GM23338 (cell line): Measurements from ENCODE around the gene IGFBP7. TPM values are rescaled to one million over a fixed set of nuclear protein-coding genes. Genes with fewer than 3 reads are reported as not detected.

Experiments used
- ATAC-seq: fragments of 200-7000 bp; cut with Tn5 transposase; 3 replicates; pipeline ENCODE4 v1.9.1; 2020
- DNase-seq: peaks from one replicate; pipeline ENCODE4 v3.0.0-alpha.2; 2015; ENCODE audit warnings: low spot score
- H2AFZ ChIP-seq: fragments of 200-600 bp; sonication (generic); 2 replicates; pipeline ENCODE4 v1.8.0; 2016; ENCODE audit warnings: antibody characterized with exemption, mild to moderate bottlenecking, moderate library complexity
- H3F3A ChIP-seq: fragments of 200-600 bp; sonication (generic); replicated peaks from 2 replicates; pipeline ENCODE4 v1.8.0; 2017; ENCODE audit warnings: antibody characterized with exemption, mixed run types, low read depth
- H3K27ac ChIP-seq: fragments of 200-600 bp; sonication (generic); 2 replicates; pipeline ENCODE4 v1.6.1; 2016; ENCODE audit warnings: low read depth
- H3K27me3 ChIP-seq: fragments of 200-600 bp; sonication (generic); 2 replicates; pipeline ENCODE4 v1.8.0; 2016; ENCODE audit warnings: mild to moderate bottlenecking, mixed run types, moderate library complexity; ENCODE audit not compliant: insufficient read depth
- H3K36me3 ChIP-seq: fragments of 200-600 bp; sonication (generic); 2 replicates; pipeline ENCODE4 v1.8.0; 2016; ENCODE audit warnings: mild to moderate bottlenecking; ENCODE audit not compliant: insufficient read depth
- H3K4me1 ChIP-seq: fragments of 200-600 bp; sonication (generic); 2 replicates; pipeline ENCODE4 v1.8.0; 2016; ENCODE audit warnings: mild to moderate bottlenecking, moderate library complexity; ENCODE audit not compliant: insufficient read depth
- H3K4me2 ChIP-seq: fragments of 200-600 bp; sonication (generic); 2 replicates; pipeline ENCODE4 v1.7.1; 2017; ENCODE audit warnings: mixed run types
- H3K4me3 ChIP-seq: fragments of 200-600 bp; sonication (generic); 2 replicates; pipeline ENCODE4 v1.6.1; 2016; ENCODE audit warnings: mixed run types
- H3K79me2 ChIP-seq: fragments of 200-600 bp; sonication (generic); replicated peaks from 2 replicates; pipeline ENCODE4 v1.8.0; 2017; ENCODE audit warnings: mild to moderate bottlenecking; ENCODE audit not compliant: insufficient read depth
- H3K9me2 ChIP-seq: fragments of 200-600 bp; sonication (generic); 2 replicates; pipeline ENCODE4 v1.8.0; 2017; ENCODE audit not compliant: insufficient read depth
- H4K20me1 ChIP-seq: fragments of 200-600 bp; sonication (generic); replicated peaks from 2 replicates; pipeline ENCODE4 v1.8.0; 2017; ENCODE audit warnings: mild to moderate bottlenecking; ENCODE audit not compliant: insufficient read depth
- H3K27ac Mint-ChIP-seq: 2 replicates; pipeline ENCODE4 v1.8.0; 2020; ENCODE audit warnings: inconsistent platforms, mild to moderate bottlenecking, moderate library complexity, mixed read lengths
- H3K27me3 Mint-ChIP-seq: 3 replicates; pipeline ENCODE4 v1.8.0; 2022; ENCODE audit warnings: low read depth, mild to moderate bottlenecking, moderate library complexity, mixed read lengths, inconsistent platforms; ENCODE audit not compliant: insufficient read depth, poor library complexity
- H3K36me3 Mint-ChIP-seq: 3 replicates; pipeline ENCODE4 v1.8.0; 2021; ENCODE audit warnings: low read depth, mild to moderate bottlenecking, inconsistent platforms, moderate library complexity, mixed read lengths
- H3K4me1 Mint-ChIP-seq: 3 replicates; pipeline ENCODE4 v1.8.0; 2020; ENCODE audit warnings: mild to moderate bottlenecking, inconsistent platforms, mixed read lengths
- H3K4me3 Mint-ChIP-seq: 3 replicates; pipeline ENCODE4 v1.8.0; 2021; ENCODE audit warnings: moderate library complexity, mild to moderate bottlenecking, inconsistent platforms, mixed read lengths
- H3K9me3 Mint-ChIP-seq: 3 replicates; pipeline ENCODE4 v1.8.0; 2020; ENCODE audit warnings: moderate library complexity, mild to moderate bottlenecking, inconsistent platforms, mixed read lengths
- CREB1 ChIP-seq: fragments of 250-450 bp; sonication (Bioruptor Pico); IDR thresholded peaks from 2 replicates; pipeline ENCODE4 v1.5.0; 2020; ENCODE audit warnings: low read depth, mild to moderate bottlenecking, moderate library complexity
- CTCF ChIP-seq, 2 experiments: fragments of 200-600 bp in 1 of 2; sonication (generic) in 1 of 2; conservative IDR thresholded peaks; 2 replicates each; pipeline versions ENCODE4 v1.5.1 to v1.6.1; 2016 to 2017; ENCODE audit warnings: antibody characterized with exemption in 2 of 2, low read depth in 2 of 2, mild to moderate bottlenecking in 2 of 2, moderate library complexity in 1 of 2
- ETS1 ChIP-seq: IDR thresholded peaks from 2 replicates; pipeline ENCODE4 v1.6.1; 2016; ENCODE audit warnings: antibody characterized with exemption
- EZH2 ChIP-seq: fragments of 200-600 bp; sonication (generic); IDR thresholded peaks from one replicate; pipeline ENCODE4 v1.8.0; 2017; ENCODE audit warnings: antibody characterized with exemption, mild to moderate bottlenecking, low read depth; ENCODE audit not compliant: unreplicated experiment
- EZH2phosphoT487 ChIP-seq: fragments of 200-600 bp; sonication (generic); IDR thresholded peaks from one replicate; pipeline ENCODE4 v1.8.1; 2018; ENCODE audit warnings: antibody characterized with exemption; ENCODE audit not compliant: unreplicated experiment
- POLR2AphosphoS5 ChIP-seq: IDR thresholded peaks from 2 replicates; pipeline ENCODE4 v1.6.1; 2016; ENCODE audit warnings: antibody characterized with exemption, low read depth
- STAT1 ChIP-seq: IDR thresholded peaks from one replicate; pipeline ENCODE4 v1.6.1; 2016; ENCODE audit warnings: antibody characterized with exemption; ENCODE audit not compliant: unreplicated experiment
- ZNF114 ChIP-seq: fragments of 250-450 bp; sonication (Bioruptor Pico); IDR thresholded peaks from 2 replicates; pipeline ENCODE4 v1.5.0; 2020; ENCODE audit warnings: mild to moderate bottlenecking, moderate library complexity
- ZNF331 ChIP-seq: fragments of 250-450 bp; sonication (Bioruptor Pico); IDR thresholded peaks from 2 replicates; pipeline ENCODE4 v1.5.0; 2020; ENCODE audit warnings: low read depth, mild to moderate bottlenecking, moderate library complexity
- polyA plus RNA-seq: library from polyadenylated mRNA; unstranded; fragments of >200 nt; fragmentation: Nextera tagmentation; extraction: Ambion mirVana; gene quantifications from 2 replicates; pipeline ENCODE4 v1.2.1, GENCODE V29; 2016
- total RNA-seq: library from RNA; depleted of rRNA; stranded (reverse); fragments of >200 nt; shearing (Covaris generic); gene quantifications from 2 replicates; pipeline ENCODE4 v1.2.3, GENCODE V29; 2014

The IGFBP7 gene
- total and polyA plus RNA-seq, 2 experiments from 2014 or later = 0.49 to 7.9 TPM

- peaks cover 5% of the 10 kb centered on the region for H3K4me1 ChIP-seq
- DNase-seq (no peak), ATAC-seq (no peak)
- H3K4me2 ChIP-seq = no peak overlapping the region
- H3K27me3 ChIP-seq = peaks cover 20% of the 10 kb centered on the region
- no peak for TF ChIP-seq ZNF331 (CRISPR knock-in tag)
- TF ChIP-seq ZNF114 (CRISPR knock-in tag) = no peak
- 0 out of 2 replicates have a peak overlapping the region, but pooled peaks have one; percentile 32 for H2AFZ ChIP-seq
- no peaks in the 10 kb centered on the region for H3K9me2 ChIP-seq
- H3K79me2 ChIP-seq = no peaks in the 10 kb centered on the region
- H3K27ac Mint-ChIP-seq = no peak overlapping the region
- no peaks in the 10 kb centered on the region for H3K36me3 Mint-ChIP-seq
- H3K27me3 Mint-ChIP-seq = peaks cover 9% of the 10 kb centered on the region
- H4K20me1 ChIP-seq = no peaks in the 10 kb centered on the region
- H3K36me3 ChIP-seq = no peaks in the 10 kb centered on the region
- no peaks in the 10 kb centered on the region for H3K9me3 Mint-ChIP-seq
- peaks cover 13% of the 10 kb centered on the region for H3K4me1 Mint-ChIP-seq
- no peaks in the 10 kb centered on the region for H3F3A ChIP-seq
- H3K4me3 Mint-ChIP-seq = no peak overlapping the region
- no peak overlapping the region for H3K4me3 ChIP-seq
- H3K27ac ChIP-seq = no peak overlapping the region
These were observed 6.1 kb upstream of the IGFBP7 start for GRCh38 chr4:57116245-57116644.

GRCh38 chr4:57114973-57115372 is 4.8 kb upstream of the IGFBP7 start:
- Histone ChIP-seq H3K36me3 (no peaks in the 10 kb centered on the region), H3K4me2 (no peak overlapping the region), H2AFZ (no peak overlapping the region), H3F3A (peaks cover 6% of the 10 kb centered on the region), H3K27ac (no peak overlapping the region), H3K4me3 (no peak overlapping the region), H3K9me2 (no peaks in the 10 kb centered on the region), H3K79me2 (no peaks in the 10 kb centered on the region), H3K27me3 (peaks cover 33% of the 10 kb centered on the region), H4K20me1 (no peaks in the 10 kb centered on the region), H3K4me1 (peaks cover 12% of the 10 kb centered on the region)
- DNase-seq = no peak
- ATAC-seq = no peak
- Mint-ChIP-seq H3K4me1 (peaks cover 19% of the 10 kb centered on the region), H3K36me3 (no peaks in the 10 kb centered on the region; the same call in 2 of the 3 replicates), H3K4me3 (no peak overlapping the region), H3K27me3 (peaks cover 15% of the 10 kb centered on the region), H3K9me3 (no peaks in the 10 kb centered on the region), H3K27ac (no peak overlapping the region)
- TF ChIP-seq CREB1 (CRISPR knock-in tag) (no peak), ZNF331 (CRISPR knock-in tag) (no peak), ETS1 (no peak), CTCF (conservative IDR thresholded peaks at IDR 0.05; ENCODE audit: low read depth in 2 of 2) (no peak), POLR2AphosphoS5 (no peak), STAT1 (no peak), EZH2phosphoT487 (no peak)

- H3K4me2 ChIP-seq = no peak overlapping the region
- H3K36me3 Mint-ChIP-seq = no peaks in the 10 kb centered on the region; the same call in 2 of the 3 replicates
- TF ChIP-seq POLR2AphosphoS5 = no peak
- TF ChIP-seq EZH2 = no peak
- TF ChIP-seq EZH2phosphoT487 = no peak
- TF ChIP-seq ZNF114 (CRISPR knock-in tag) = no peak
- H2AFZ ChIP-seq = no peak overlapping the region
- peaks cover 22% of the 10 kb centered on the region for H3K27me3 Mint-ChIP-seq
- no peak overlapping the region for H3K4me3 Mint-ChIP-seq
- H3K36me3 ChIP-seq = no peaks in the 10 kb centered on the region
- H4K20me1 ChIP-seq = no peaks in the 10 kb centered on the region
- H3K27ac ChIP-seq = no peak overlapping the region
- H3K4me3 ChIP-seq = no peak overlapping the region
- H3F3A ChIP-seq = peaks cover 6% of the 10 kb centered on the region
- H3K27me3 ChIP-seq = peaks cover 44% of the 10 kb centered on the region
- H3K79me2 ChIP-seq = no peaks in the 10 kb centered on the region
- ATAC-seq (no peak), DNase-seq (peak; percentile 17)
- H3K27ac Mint-ChIP-seq = no peak overlapping the region
- H3K9me3 Mint-ChIP-seq = no peaks in the 10 kb centered on the region
- H3K9me2 ChIP-seq = no peaks in the 10 kb centered on the region
- H3K4me1 Mint-ChIP-seq = peaks cover 19% of the 10 kb centered on the region
- peaks cover 12% of the 10 kb centered on the region for H3K4me1 ChIP-seq
These were observed 3.7 kb upstream of the IGFBP7 start for GRCh38 chr4:57113870-57114269.
